NCI-H1930 (cell line): Measurements from ENCODE around the gene FCN3.
"Not testable (repeated sequence)": the region's sequence is repeated elsewhere in the genome, so short reads cannot be mapped to it uniquely, and the experiment has no call there.

Experiments
- DNase-seq, 2 experiments: peaks; one replicate each; lab custom pipeline; 2025; lab: John Stamatoyannopoulos, UW

FCN3 gene

DNA sequence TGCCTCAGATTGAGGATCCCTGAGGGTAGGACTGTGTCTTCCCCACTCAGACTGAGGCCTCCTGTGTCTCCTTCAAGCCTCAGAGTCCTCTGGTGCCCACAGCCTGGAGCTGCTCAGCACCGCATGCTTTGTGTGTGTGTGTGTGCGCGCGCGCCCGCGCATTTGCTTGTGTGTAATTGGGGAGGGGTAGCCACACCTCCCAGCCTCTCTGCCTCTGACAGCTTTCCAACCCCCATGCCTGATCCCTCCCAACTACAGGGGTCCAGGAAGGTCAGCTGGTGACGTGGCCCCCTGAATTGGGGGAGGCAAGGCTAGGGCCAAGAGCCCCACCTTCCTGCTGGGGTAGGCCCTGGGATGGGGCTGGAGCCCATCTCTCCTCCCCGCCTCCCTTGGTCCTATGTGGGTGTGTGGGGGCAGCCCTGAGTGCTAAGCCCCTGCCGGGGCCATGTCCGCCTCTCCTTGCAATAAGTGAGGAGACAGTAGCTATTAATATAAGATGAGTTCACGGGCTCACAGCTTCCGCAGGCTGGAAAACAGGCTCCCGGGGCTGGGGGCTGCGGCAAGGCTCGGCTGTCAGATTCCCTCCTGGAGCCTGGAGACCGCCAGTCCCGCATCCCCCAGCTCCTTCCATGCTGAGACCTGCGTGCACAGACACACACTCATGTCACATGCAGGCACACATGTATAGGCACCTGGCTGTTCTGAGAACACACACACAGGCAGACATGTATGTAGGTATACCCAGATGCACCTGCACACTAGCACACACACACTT lies 24.8 kb upstream of the FCN3 start:
- no peak for DNase-seq

DNA sequence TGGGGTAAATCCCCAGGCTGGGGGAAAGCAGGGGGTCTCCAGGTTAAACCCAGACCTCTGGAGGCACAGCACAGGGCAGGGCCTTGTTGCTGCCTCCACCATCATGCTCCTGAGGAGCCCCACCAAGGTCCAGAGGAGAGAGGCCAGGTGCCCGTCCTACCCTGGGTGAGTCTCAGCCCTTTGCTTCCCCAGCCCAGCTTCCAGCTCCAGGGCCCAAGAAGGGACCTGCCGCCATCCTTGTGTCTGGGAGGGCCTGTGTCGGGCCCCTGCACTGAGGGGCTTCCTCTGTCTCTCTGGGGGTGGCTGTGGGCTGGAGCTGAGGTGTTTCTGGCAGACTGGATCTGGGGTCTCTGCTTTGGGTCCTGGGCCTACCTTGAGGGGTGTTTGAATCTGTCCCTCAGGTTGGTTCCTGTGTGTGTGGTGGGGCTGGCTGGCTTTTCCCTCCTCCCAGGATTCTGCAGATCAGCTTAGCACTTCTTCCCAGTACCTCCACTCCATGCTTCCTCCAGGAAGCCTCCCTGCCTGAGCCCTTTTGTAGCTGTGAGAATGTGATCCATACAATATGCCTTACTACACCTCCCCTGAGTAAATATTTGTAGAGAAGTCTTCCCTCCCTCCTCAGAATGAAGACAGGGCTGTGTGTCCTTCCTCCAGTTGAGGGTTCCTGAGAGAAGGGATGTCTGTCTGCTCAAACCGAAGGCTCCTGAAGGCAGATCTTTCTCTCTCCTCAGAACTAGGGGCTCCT lies 24.0 kb upstream of the FCN3 start:
- DNase-seq, result no peak

DNA sequence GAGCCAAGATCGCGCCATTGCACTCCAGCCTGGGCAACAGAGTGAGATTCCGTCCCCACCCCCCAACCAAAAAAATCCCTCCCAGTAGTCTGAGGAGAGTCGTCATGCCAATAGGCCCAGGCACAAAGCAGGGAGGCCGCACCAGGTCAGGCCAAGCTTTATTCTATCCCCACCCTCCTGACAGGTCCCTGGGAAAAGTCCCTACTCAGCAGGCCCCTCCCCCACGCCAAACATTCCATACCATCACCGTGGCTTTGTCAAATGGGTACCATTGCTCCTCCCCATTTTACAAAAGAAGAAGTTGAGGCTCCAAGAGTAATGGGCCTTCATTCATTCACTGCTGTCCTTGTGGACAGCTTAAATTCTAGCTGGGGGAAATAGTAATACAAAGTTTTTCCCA lies 23.1 kb upstream of the FCN3 start:
- DNase-seq, result no peak

DNA sequence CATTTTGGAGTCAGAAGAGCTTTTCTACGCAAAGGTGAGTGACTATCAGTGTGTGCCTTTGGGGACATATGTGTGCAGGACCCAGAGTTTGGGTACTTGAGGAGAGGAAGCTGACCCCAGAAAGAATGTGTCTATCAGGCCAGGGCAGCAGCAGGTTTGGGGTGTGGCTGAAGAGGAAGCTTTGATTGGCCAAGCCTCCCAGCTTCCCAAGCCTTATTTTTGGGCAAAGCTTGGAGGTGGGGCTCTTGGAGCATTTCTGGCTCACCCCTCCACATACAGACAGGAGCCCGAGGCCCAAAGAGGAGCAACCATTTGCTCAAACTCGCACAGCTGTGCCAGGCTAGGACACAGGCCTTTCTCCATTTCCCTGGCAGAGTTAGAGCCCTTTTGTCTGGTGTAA lies 22.5 kb upstream of the FCN3 start:
- DNase-seq, result no peak

DNA sequence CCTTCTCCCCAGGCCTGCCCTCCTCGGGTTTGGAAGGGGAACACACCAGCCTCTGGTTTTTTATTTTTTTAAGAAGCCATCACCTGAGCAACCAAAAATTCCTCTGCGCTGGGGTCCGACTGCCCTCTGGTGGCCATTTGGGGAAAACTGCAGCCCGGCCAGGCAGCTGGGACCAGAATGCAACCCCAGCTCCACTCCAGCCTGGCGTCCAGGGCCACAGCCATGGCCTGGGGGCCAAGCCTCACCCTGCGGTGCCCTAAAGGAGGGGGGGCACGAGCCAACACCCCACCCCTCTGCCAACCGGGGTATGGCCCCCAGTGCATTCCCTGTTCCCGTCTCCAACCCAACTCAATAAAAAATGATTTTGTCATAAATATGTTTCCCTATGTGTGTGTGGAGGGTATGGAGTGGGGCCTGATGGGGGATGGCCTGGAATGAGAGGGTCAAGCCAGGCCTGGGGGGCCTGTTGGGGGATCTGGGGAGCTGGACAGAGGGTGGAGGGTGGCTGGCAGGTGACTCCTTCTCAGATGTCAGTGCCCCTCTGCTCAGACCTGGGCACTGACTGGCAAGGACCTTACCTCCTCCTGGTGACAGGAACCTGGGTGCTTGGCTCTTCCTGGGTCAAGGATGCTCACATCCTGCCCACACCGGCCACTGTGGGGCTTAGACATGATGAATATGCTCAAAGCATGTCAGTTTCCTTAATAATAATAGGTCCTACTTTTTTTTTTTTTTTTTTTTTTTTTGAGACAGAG lies 21.0 kb upstream of the FCN3 start:
- peak; percentile 26 to 37 for DNase-seq

DNA sequence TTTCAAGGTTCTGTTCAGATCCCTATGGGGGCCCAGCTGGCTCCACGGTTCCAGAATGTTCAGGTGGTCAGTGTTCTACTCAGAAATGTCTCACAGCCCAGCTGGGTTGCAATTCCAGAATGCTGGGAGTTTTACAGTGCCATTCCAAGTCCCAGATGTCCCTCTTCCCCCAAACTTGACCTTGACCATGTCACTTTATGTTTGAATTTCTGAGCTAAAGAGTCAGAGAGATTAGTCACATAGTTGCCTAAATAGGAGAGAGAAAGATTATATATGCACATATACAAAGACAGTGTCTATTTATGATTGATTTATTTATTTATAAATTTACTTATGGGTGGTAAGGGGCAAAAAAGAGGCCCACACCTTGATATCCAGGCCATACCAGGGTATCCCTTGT lies 20.3 kb upstream of the FCN3 start:
- DNase-seq, result no peak

DNA sequence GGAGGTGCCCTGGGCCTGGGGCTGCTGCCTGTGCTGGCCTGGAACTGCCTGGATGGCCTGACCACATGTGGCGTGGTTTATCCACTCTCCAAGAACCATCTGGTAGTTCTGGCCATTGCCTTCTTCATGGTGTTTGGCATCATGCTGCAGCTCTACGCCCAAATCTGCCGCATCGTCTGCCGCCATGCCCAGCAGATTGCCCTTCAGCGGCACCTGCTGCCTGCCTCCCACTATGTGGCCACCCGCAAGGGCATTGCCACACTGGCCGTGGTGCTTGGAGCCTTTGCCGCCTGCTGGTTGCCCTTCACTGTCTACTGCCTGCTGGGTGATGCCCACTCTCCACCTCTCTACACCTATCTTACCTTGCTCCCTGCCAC lies 19.6 kb upstream of the FCN3 start:
- DNase-seq, result no peak

DNA sequence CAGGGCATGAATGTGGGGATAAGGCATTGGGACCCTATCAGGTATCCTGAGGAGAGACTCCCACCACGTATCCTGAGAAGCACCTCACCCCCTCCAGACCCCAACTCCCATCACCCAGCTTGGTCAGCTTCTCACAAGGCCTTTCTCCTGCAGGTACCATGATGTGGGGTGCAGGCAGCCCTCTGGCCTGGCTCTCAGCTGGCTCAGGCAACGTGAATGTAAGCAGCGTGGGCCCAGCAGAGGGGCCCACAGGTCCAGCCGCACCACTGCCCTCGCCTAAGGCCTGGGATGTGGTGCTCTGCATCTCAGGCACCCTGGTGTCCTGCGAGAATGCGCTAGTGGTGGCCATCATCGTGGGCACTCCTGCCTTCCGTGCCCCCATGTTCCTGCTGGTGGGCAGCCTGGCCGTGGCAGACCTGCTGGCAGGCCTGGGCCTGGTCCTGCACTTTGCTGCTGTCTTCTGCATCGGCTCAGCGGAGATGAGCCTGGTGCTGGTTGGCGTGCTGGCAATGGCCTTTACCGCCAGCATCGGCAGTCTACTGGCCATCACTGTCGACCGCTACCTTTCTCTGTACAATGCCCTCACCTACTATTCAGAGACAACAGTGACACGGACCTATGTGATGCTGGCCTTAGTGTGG lies 19.1 kb upstream of the FCN3 start:
- DNase-seq, result no peak

DNA sequence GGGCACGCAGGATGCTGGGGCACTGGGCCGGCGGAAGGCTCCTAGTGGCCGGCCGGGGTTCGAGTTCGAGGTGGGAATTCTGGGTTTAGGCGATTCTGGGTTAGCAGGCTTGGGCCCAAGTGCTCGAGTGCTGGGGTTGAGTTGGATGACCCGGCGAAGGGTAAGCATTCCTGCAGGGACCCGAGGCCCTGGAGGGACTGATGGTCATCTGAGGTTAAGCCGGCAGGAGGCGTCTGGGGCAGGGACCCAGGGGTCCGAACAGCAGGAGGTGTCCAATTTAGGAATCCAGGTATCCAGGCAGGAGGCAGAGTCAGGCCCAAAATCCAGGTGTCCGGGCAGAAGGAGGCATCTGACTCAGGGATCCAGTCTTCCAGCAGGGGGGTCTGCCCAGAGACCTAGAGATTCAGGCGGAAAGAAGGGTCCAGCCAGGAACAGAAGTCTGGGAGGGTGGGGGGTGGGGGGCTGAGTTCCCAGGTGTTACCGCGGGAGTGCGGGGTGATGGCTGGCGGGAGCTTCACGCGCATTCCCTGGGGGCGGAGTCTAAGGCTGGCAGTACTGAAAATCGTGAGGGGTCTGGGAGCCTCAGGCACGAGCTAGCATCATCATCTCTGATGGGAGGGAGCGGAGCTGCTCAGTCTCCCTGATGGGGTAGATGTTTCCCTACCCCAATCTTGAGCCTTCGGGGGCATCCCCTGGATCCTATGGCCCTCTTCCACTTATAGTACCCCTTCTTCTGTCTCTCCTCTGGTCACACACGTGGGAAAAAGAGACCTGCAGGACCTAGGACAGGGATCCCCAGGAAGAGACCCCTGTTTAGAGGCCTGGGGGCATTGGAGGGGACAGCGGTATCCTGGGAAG lies 18.4 kb upstream of the FCN3 start:
- peak in 1 of 2 experiments; percentile 29 for DNase-seq

DNA sequence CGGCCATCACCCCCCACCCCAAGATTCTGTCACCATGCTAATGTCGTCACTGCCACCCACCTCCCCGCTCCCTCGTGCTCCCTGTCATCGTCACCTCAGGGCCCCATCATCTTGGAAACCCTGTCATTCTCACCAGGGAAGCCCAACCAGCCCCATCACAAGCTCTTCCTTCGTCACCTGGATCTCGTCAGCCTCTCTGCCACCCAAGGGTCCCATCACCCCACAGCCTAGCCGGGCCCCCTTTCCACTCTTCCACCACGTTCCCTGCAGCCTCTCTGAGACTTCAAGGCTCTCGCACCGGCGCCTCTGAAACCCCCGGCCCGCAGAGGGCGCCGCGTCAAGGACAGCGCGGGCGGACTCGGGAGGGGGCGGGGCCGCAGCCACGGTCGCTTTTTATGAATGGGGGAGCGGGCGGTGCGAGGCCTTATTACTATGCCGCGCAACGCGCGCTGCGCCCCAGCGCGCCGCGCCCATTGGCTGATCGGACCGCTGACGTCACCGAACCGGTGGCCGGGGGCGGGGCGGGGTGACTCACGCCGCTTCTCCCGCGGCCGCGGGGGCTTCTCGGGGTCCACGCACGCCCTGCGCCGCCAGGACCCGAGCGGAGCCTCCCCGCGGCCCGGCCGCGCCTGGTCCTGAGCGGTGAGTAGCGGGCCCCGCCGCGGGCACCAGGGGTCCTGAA lies 17.6 kb upstream of the FCN3 start, which contains the start of gene GPR3:
Gene GPR3 (plus strand): TSS at position 527 of the 682 bp plus-strand sequence. CDS start 1,177 bp downstream, outside the sequence.
- DNase-seq, result peak; percentile 87 to 91

DNA sequence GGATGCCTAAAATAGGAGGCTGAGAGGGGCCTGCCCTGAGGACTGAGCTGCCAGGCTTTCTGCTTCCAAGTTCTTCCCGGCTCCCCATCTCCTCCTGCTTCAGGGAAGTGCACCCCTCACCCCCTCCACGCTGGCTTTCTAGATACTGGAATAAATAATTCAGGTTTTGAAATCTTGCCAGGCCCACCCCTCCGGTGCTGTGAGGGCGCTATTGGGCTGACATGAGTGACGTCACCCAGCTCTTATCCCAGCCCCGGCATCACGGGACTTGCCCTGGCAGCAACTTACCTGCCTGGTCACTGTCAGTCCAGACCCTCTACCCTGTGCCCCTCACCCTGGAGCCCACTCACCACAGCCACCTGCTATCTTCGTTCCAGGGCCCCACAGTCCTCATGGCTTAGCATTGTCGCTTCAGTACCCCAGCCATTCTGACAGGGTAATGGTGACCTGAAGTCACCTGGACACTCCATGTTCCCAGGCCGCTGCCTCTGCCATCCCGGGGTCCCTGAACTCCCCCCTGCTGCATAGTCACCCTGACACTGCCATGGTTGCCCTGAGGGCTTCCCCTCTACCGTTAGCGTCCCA lies 17.0 kb upstream of the FCN3 start:
- peak in 1 of 2 experiments; percentile 18 for DNase-seq

DNA sequence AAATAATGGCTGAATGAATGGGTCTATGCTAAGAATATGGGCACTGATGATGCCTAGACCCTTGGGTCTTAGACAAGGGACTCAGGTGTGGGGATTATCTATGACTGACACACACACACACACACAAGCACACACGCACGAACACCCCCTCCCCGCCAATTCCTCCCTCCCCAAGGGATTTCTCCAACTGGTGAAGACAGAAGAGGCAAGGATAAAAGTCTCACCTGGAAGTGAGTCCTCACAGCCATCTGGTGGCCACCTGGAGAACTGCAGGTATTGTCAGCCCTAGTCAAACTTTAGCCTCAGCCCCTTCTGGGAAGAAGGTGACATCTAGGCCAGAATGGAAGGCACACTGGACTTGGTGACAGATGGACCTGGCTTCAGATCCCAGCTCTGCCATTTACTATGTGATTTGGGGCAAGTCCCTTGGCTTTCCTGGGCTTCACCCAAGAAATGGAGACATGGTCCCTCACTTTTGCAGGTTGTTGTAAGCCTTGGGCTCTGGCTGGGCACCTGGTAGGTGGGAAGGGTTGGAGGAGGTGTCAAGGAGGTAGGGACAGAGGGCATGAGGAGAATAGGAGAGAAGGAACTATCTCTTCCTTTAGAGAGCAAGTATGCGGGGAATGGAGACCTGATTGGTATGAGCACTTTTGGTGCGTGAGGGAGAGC lies 13.8 kb upstream of the FCN3 start:
- peak; percentile 63 to 68 for DNase-seq

DNA sequence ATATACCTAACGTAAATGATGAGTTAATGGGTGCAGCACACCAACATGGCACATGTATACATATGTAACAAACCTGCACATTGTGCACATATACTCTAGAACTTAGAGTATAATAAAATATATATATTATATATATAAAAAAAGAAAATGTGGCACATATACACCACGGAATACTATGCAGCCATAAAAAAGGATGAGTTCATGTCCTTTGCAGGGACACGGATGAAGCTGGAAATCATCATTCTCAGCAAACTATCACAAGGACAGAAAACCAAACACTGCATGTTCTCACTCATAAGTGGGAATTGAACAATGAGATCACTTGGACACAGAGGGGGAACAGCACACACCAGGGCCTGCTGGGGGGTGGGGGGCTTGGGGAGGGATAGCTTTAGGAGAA lies 10.2 kb upstream of the FCN3 start:
- DNase-seq, result not testable (repeated sequence)

DNA sequence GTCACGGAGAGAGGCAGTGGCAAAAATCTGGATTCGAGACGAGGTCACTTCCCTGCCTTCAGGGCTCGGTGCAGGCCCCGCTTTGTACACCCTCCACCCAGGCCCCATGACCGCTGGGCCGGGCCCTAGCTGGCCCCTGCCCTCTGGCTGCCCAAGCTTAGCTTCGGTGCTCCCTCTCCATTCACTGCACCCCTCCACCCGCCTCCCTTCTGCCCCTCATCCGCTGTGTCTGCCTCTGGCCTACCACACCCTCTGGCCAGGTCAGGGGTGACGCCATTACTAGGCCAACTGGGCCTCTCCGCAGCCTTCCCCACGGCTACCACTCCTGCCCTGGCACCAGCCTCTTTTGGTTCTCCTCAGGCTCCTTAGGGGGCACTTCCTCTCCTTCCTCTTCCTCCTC lies 9.0 kb upstream of the FCN3 start:
- DNase-seq, result no peak

DNA sequence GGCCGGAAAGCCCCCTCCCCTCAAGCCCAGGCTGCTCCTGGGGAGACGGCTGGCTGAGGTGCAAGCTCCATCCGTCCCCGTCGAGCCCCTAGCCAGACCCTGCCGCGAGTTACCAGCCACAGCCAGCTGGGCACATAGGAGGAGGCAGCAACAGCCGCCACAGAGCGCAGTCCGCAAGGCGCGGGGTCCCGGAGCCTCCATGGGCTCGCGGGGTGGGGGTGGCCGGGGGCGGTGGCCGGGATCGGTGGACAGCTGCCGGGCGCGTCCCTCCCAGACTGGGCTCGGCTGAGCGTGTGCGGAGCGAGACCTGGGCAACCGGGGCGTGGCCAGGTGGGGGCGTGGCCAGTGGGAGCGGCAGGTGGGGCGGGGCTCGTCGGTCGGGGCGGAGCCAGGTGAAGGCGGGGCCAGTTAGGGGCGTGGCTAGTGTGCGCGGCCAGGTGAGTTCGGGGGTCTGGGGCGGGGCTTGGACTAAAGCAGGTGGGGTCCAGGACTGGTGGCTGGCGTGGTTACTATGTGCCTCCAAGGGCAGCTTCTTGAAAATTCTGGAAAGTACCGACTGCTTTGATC lies 8.5 kb upstream of the FCN3 start, which contains the start of gene CD164L2:
Gene CD164L2 (minus strand): TSS at position 295 of the 567 bp plus-strand sequence. CDS start 94 bp downstream, at position 201.
- peak; percentile 24 to 57 for DNase-seq

DNA sequence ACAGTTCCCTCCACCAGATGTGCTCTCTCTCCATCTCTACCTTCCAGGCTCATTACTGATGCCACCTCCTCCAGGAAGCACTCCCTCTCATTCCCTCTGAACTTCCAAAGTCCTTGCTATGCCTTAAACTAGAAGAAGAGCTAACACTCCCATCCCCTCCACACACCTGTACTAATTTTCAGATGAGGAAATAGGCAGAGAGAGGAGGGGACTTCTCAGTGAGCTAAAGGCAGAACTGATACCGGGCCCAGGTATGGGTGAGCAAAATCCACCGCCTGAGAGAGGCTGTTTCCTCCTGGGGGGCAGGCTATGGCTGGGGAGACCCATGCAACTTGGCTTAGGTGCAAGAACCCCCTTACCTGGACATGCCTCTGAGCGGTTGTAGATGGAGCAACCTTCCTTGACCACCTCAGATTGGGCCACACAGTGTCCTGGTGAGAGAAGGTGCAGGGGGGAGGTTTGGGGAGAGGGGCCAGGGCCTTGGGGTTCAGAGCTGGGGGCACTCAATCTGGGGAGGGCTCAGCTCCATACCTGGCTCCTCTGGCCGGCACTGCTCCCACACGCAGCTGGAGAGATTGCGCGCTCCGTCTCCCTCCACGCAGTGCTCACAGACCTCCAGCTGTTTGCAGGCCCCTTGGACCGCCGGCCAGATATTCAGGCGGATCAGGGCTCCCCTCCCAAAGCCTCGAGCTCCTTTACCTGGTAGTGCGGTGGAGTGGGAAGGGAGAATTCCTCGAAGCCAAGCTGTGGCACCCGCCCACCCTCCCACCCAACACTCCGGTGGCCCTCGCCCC lies 7.5 kb upstream of the FCN3 start:
- DNase-seq, result no peak

DNA sequence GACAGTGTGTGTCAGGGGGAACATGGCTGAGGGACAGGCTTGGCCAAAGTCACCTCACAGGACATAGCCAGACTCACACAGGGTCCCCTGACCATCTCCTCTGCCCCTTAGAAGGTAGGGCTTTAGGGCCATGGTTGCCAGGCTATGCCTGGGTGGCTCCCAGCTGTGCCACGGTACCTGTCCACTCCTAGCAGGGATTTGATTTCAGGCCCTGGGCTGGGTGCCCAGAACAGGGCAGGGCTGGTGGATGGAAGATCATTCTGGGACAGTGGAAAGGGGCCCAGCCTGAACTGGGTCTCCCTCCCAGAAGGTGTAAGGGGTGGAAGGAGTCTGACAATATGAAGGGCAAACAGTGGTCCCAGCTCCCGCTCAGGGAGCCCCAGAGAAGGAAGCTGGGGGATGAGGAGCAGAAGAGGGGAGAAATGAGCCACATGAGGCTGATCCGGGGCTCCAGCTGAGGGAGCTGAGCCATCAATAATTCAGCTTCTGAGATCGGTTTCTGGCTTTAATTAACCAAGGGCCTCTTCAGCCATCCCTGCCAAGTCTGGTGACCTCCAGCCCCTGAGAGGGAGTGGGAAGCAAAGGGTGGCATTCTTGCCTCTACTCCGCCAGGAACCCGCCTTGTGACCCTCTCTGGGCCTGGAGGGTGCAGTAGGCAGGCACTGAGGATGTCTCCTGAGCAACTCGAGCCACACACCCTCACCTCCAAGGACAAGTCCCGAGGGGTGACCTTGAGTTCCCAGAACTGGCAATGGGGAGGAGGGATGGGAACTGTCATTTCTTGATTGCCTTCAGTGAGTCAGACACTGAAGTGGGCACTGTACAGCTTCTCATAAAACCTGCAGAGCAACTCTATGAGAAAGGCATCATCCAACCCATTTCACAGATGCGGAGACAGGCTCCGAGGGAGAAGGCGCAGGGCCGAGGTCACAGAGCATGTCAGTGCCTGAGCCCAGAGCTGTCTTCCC lies 6.4 kb upstream of the FCN3 start:
- DNase-seq, result no peak
